ENCODE data around the gene ABHD10. TPM values are rescaled to one million over a fixed set of nuclear protein-coding genes. Genes with fewer than 3 reads are reported as not detected.

The ABHD10 gene
- total RNA-seq, 1 experiment from 2014 or later = 45.0 TPM

- H3K9me2 ChIP-seq (replicated peaks; ENCODE audit: low read length) = no peaks in the 10 kb centered on the region
- peaks cover 33% of the 10 kb centered on the region for H3K4me1 ChIP-seq (ENCODE audit: insufficient read depth, low read length)
- H3K9ac ChIP-seq (ENCODE audit: low read length) = no peak overlapping the region
- no peaks in the 10 kb centered on the region for H3K27me3 ChIP-seq (ENCODE audit: low read length)
- H3K27ac ChIP-seq (ENCODE audit: low read length) = no peak overlapping the region
- H3K36me3 ChIP-seq (ENCODE audit: low read depth, low read length) = no peaks in the 10 kb centered on the region
- no peak overlapping the region for H2AFZ ChIP-seq (ENCODE audit: low read length)
- ChIA-PET POLR2A (ENCODE audit: unreplicated experiment) (interaction anchor here (0.6 to 0.8 kb wide), 2 partner anchors 38 to 1001 kb away, joined by 3 to 43 read pairs; no protein-coding TSS in a partner anchor), CTCF (interaction anchor here (0.6 kb wide), 1 partner anchor 57 kb away, joined by 3 read pairs; no protein-coding TSS in a partner anchor)
- intact Hi-C loops (cut with micrococcal nuclease) = no loop called here
- H3K4me2 ChIP-seq (ENCODE audit: low read length) = no peak overlapping the region
- no peaks in the 10 kb centered on the region for H3K9me3 ChIP-seq (ENCODE audit: low read length)
- no peaks in the 10 kb centered on the region for H3K79me2 ChIP-seq (ENCODE audit: low read length)
- no peaks in the 10 kb centered on the region for H4K20me1 ChIP-seq (ENCODE audit: low read length)
- ATAC-seq (peak; percentile 41), DNase-seq (no peak)
- no TSS peak for BruUV-seq (replicated peaks)
- H3K4me3 ChIP-seq (ENCODE audit: low read length) = no peak overlapping the region
- H3F3A ChIP-seq (ENCODE audit: low read length, unreplicated experiment) = peaks cover 3% of the 10 kb centered on the region
- TF ChIP-seq EZH2phosphoT487 (IDR thresholded peaks at IDR 0.05; ENCODE audit: borderline replicate concordance, low read length) = no peak
- TF ChIP-seq EZH2 (IDR thresholded peaks at IDR 0.05; ENCODE audit: low read length, unreplicated experiment) = no peak
Observed at GRCh38 chr3:112007633-112008032, 28.8 kb downstream of the ABHD10 start.

GRCh38 chr3:112009670-112010069, 30.8 kb downstream of the ABHD10 start:
- BruUV-seq (replicated peaks) = no TSS peak
- Histone ChIP-seq H3K27me3 (ENCODE audit: low read length) (no peaks in the 10 kb centered on the region), H3K4me2 (ENCODE audit: low read length) (no peak overlapping the region), H3K27ac (ENCODE audit: low read length) (no peak overlapping the region), H3K79me2 (ENCODE audit: low read length) (no peaks in the 10 kb centered on the region), H3K4me1 (ENCODE audit: insufficient read depth, low read length) (peaks cover 18% of the 10 kb centered on the region), H3K9me2 (replicated peaks; ENCODE audit: low read length) (no peaks in the 10 kb centered on the region), H3K4me3 (ENCODE audit: low read length) (no peak overlapping the region), H4K20me1 (ENCODE audit: low read length) (no peaks in the 10 kb centered on the region), H3K36me3 (ENCODE audit: low read depth, low read length) (no peaks in the 10 kb centered on the region), H3K9ac (ENCODE audit: low read length) (no peak overlapping the region), H3K9me3 (ENCODE audit: low read length) (no peaks in the 10 kb centered on the region), H3F3A (ENCODE audit: low read length, unreplicated experiment) (no peaks in the 10 kb centered on the region), H2AFZ (ENCODE audit: low read length) (no peak overlapping the region)
- ChIA-PET POLR2A (ENCODE audit: unreplicated experiment) (no interaction called here), CTCF (no interaction called here)
- DNase-seq = no peak
- no peak for ATAC-seq
- intact Hi-C loops (cut with micrococcal nuclease) = no loop called here
- TF ChIP-seq EZH2 (IDR thresholded peaks at IDR 0.05; ENCODE audit: low read length, unreplicated experiment) (no peak), CTCF (conservative IDR thresholded peaks at IDR 0.05; ENCODE audit: low read depth, low read length) (no peak), EZH2phosphoT487 (IDR thresholded peaks at IDR 0.05; ENCODE audit: borderline replicate concordance, low read length) (no peak)

GRCh38 chr3:112010636-112011035, 31.8 kb downstream of the ABHD10 start:
- BruUV-seq (replicated peaks) = no TSS peak
- Histone ChIP-seq H3K9ac (ENCODE audit: low read length) (no peak overlapping the region), H3F3A (ENCODE audit: low read length, unreplicated experiment) (no peaks in the 10 kb centered on the region), H3K36me3 (ENCODE audit: low read depth, low read length) (no peaks in the 10 kb centered on the region), H3K4me1 (ENCODE audit: insufficient read depth, low read length) (peaks cover 11% of the 10 kb centered on the region; the same call in 1 of the 2 replicates), H3K4me3 (ENCODE audit: low read length) (no peak overlapping the region), H3K9me2 (replicated peaks; ENCODE audit: low read length) (no peaks in the 10 kb centered on the region), H4K20me1 (ENCODE audit: low read length) (no peaks in the 10 kb centered on the region), H2AFZ (ENCODE audit: low read length) (no peak overlapping the region), H3K27me3 (ENCODE audit: low read length) (no peaks in the 10 kb centered on the region), H3K4me2 (ENCODE audit: low read length) (no peak overlapping the region), H3K27ac (ENCODE audit: low read length) (no peak overlapping the region), H3K79me2 (ENCODE audit: low read length) (no peaks in the 10 kb centered on the region), H3K9me3 (ENCODE audit: low read length) (no peaks in the 10 kb centered on the region)
- DNase-seq = no peak
- CTCF ChIA-PET = no interaction called here
- intact Hi-C loops (cut with micrococcal nuclease) = no loop called here
- TF ChIP-seq EZH2phosphoT487 (IDR thresholded peaks at IDR 0.05; ENCODE audit: borderline replicate concordance, low read length) (no peak), EZH2 (IDR thresholded peaks at IDR 0.05; ENCODE audit: low read length, unreplicated experiment) (no peak), CTCF (conservative IDR thresholded peaks at IDR 0.05; ENCODE audit: low read depth, low read length) (no peak)
- POLR2A ChIA-PET (ENCODE audit: unreplicated experiment) = no interaction called here
- ATAC-seq = no peak

Measured in PC-3 (cell line).